IMR-90 (cell line): Measurements from ENCODE around the gene BICD2. TPM values are rescaled to one million over a fixed set of nuclear protein-coding genes. Genes with fewer than 3 reads are reported as not detected.

ENCODE experiments used
- ATAC-seq: fragments of 200-7000 bp; cut with Tn5 transposase; 2 replicates; pipeline ENCODE4 v1.9.1; 2020; ENCODE audit warnings: low read depth, mild to moderate bottlenecking, moderate library complexity
- BruUV-seq: library from RNA; stranded (reverse); fragments of 400-500 nt; replicated peaks from 2 replicates; lab custom pipeline; 2021; lab: Mats Ljungman, UMichigan
- CTCF ChIA-PET: fragments of 300-600 bp; formaldehyde crosslinking; extraction: SDS; loops from one replicate; lab custom pipeline; 2021; ENCODE audit warnings: antibody characterized with exemption; lab: Yijun Ruan, JAX
- POLR2A ChIA-PET: fragments of 300-600 bp; sonication (Branson Sonifier 250); formaldehyde crosslinking; loops from one replicate; lab custom pipeline; 2022; ENCODE audit warnings: antibody characterized with exemption; ENCODE audit not compliant: unreplicated experiment; lab: Charles Lee
- DNase-seq: peaks from one replicate; pipeline ENCODE4 v3.0.0; 2013
- H2AFZ ChIP-seq: replicated peaks from 2 replicates; pipeline ENCODE3; 2013; ENCODE audit warnings: low read length, mild to moderate bottlenecking; ENCODE audit not compliant: poor library complexity
- H2AK5ac ChIP-seq: 2 replicates; pipeline ENCODE4 v1.6.1; 2013; ENCODE audit warnings: low read depth, low read length, inconsistent platforms
- H2AK9ac ChIP-seq: replicated peaks from 2 replicates; pipeline ENCODE3; 2013; ENCODE audit warnings: mild to moderate bottlenecking, low read depth, low read length, moderate library complexity; ENCODE audit not compliant: poor library complexity
- H2BK120ac ChIP-seq: 2 replicates; pipeline ENCODE4 v1.6.1; 2013; ENCODE audit warnings: low read depth, low read length, inconsistent platforms
- H2BK15ac ChIP-seq: 3 replicates; pipeline ENCODE4 v1.6.1; 2013; ENCODE audit warnings: low read depth, low read length, inconsistent platforms
- H2BK20ac ChIP-seq: 2 replicates; pipeline ENCODE4 v1.6.1; 2013; ENCODE audit warnings: low read depth, mild to moderate bottlenecking, inconsistent platforms, low read length, moderate library complexity
- H2BK5ac ChIP-seq: 2 replicates; pipeline ENCODE4 v1.6.1; 2013; ENCODE audit warnings: mild to moderate bottlenecking, low read depth, low read length, inconsistent platforms; ENCODE audit not compliant: poor library complexity, severe bottlenecking
- H3K14ac ChIP-seq: replicated peaks from 2 replicates; pipeline ENCODE4 v1.6.1; 2013; ENCODE audit warnings: low read depth, low read length, inconsistent platforms
- H3K18ac ChIP-seq: 2 replicates; pipeline ENCODE4 v1.6.1; 2013; ENCODE audit warnings: low read depth, low read length, control low read depth
- H3K23ac ChIP-seq: 2 replicates; pipeline ENCODE4 v1.6.1; 2013; ENCODE audit warnings: low read depth, low read length, inconsistent platforms
- H3K27ac ChIP-seq: 2 replicates; pipeline ENCODE4 v1.5.1; 2013; ENCODE audit warnings: mild to moderate bottlenecking, control low read depth, low read length; ENCODE audit not compliant: insufficient read depth
- H3K27me3 ChIP-seq: 2 replicates; pipeline ENCODE4 v1.6.1; 2013; ENCODE audit warnings: low read length; ENCODE audit not compliant: control insufficient read depth, insufficient read depth
- H3K36me3 ChIP-seq: 2 replicates; pipeline ENCODE4 v1.6.1; 2013; ENCODE audit warnings: low read length, mixed read lengths; ENCODE audit not compliant: control insufficient read depth, insufficient read depth
- H3K4ac ChIP-seq: 2 replicates; pipeline ENCODE4 v1.6.1; 2013; ENCODE audit warnings: low read depth, low read length, inconsistent platforms
- H3K4me1 ChIP-seq: 2 replicates; pipeline ENCODE4 v1.6.1; 2013; ENCODE audit warnings: low read length, mixed read lengths; ENCODE audit not compliant: control insufficient read depth, insufficient read depth
- H3K4me2 ChIP-seq: 2 replicates; pipeline ENCODE4 v1.6.1; 2013; ENCODE audit warnings: low read depth, mild to moderate bottlenecking, control low read depth, low read length, moderate library complexity
- H3K4me3 ChIP-seq: 2 replicates; pipeline ENCODE4 v1.5.1; 2013; ENCODE audit warnings: low read depth, mild to moderate bottlenecking, control low read depth, low read length, moderate library complexity; ENCODE audit not compliant: insufficient read depth
- H3K56ac ChIP-seq: 2 replicates; pipeline ENCODE4 v1.6.1; 2013; ENCODE audit warnings: low read length, inconsistent platforms; ENCODE audit not compliant: insufficient read depth; ENCODE audit errors: extremely low read depth
- H3K79me1 ChIP-seq, 2 experiments: 2 replicates each; pipeline ENCODE4 v1.6.1; 2013; ENCODE audit warnings: low read length in 2 of 2, inconsistent platforms in 1 of 2, low read depth in 1 of 2
- H3K9ac ChIP-seq: 2 replicates; pipeline ENCODE4 v1.6.1; 2013; ENCODE audit warnings: low read depth, low read length, control low read depth
- H3K9me1 ChIP-seq: 2 replicates; pipeline ENCODE4 v1.6.1; 2013; ENCODE audit warnings: low read length, inconsistent platforms; ENCODE audit not compliant: insufficient read depth
- H3K9me3 ChIP-seq: 2 replicates; pipeline ENCODE4 v1.6.1; 2013; ENCODE audit warnings: low read length; ENCODE audit not compliant: control insufficient read depth, insufficient read depth
- H4K20me1 ChIP-seq: 2 replicates; pipeline ENCODE4 v1.6.1; 2013; ENCODE audit warnings: low read length, inconsistent platforms; ENCODE audit not compliant: insufficient read depth
- H4K5ac ChIP-seq: 2 replicates; pipeline ENCODE4 v1.6.1; 2013; ENCODE audit warnings: mild to moderate bottlenecking, low read depth, low read length, control low read depth
- H4K8ac ChIP-seq, 2 experiments: 2 replicates each; pipeline ENCODE4 v1.6.1; 2013; ENCODE audit warnings: low read depth in 2 of 2, low read length in 2 of 2, control low read depth in 1 of 2, inconsistent platforms in 1 of 2
- H4K91ac ChIP-seq: 2 replicates; pipeline ENCODE4 v1.6.1; 2013; ENCODE audit warnings: low read depth, low read length, inconsistent platforms; ENCODE audit not compliant: insufficient read depth
- BHLHE40 ChIP-seq: fragments of 150-350 bp; IDR thresholded peaks from 2 replicates; pipeline ENCODE4 v1.6.1; 2016; ENCODE audit warnings: mild to moderate bottlenecking, low read depth, low read length
- CEBPB ChIP-seq: IDR thresholded peaks from 2 replicates; pipeline ENCODE4 v1.6.1; 2012; ENCODE audit warnings: low read depth, low read length, improper control_type of control experiment
- CHD1 ChIP-seq: IDR thresholded peaks from 2 replicates; pipeline ENCODE4 v1.6.1; 2012; ENCODE audit warnings: low read depth, low read length, improper control_type of control experiment
- CTCF ChIP-seq: conservative IDR thresholded peaks from 2 replicates; pipeline ENCODE4 v1.5.1; 2012; ENCODE audit warnings: mild to moderate bottlenecking, low read depth, low read length, improper control_type of control experiment
- ELK1 ChIP-seq: fragments of 150-350 bp; IDR thresholded peaks from 2 replicates; pipeline ENCODE4 v1.6.1; 2016; ENCODE audit warnings: low read depth, mild to moderate bottlenecking, low read length, moderate library complexity, borderline replicate concordance
- FOS ChIP-seq: fragments of 150-350 bp; IDR thresholded peaks from 2 replicates; pipeline ENCODE4 v1.6.1; 2016; ENCODE audit warnings: low read depth, low read length
- MAFK ChIP-seq: IDR thresholded peaks from 2 replicates; pipeline ENCODE4 v1.6.1; 2012; ENCODE audit warnings: low read depth, low read length, improper control_type of control experiment
- MAZ ChIP-seq: IDR thresholded peaks from 2 replicates; pipeline ENCODE4 v1.6.1; 2012; ENCODE audit warnings: low read depth, mild to moderate bottlenecking, low read length, improper control_type of control experiment, moderate library complexity, borderline replicate concordance
- MXI1 ChIP-seq: IDR thresholded peaks from 2 replicates; pipeline ENCODE4 v1.6.1; 2012; ENCODE audit warnings: low read depth, mild to moderate bottlenecking, low read length, moderate library complexity, borderline replicate concordance
- NFE2L2 ChIP-seq: fragments of 150-350 bp; IDR thresholded peaks from 2 replicates; pipeline ENCODE4 v1.6.1; 2016; ENCODE audit warnings: low read depth, mild to moderate bottlenecking, low read length
- POLR2A ChIP-seq: IDR thresholded peaks from 2 replicates; pipeline ENCODE4 v1.6.1; 2012; ENCODE audit warnings: mild to moderate bottlenecking, low read depth, low read length
- RAD21 ChIP-seq: IDR thresholded peaks from 2 replicates; pipeline ENCODE4 v1.6.1; 2012; ENCODE audit warnings: low read length, improper control_type of control experiment
- RCOR1 ChIP-seq: IDR thresholded peaks from 2 replicates; pipeline ENCODE4 v1.6.1; 2012; ENCODE audit warnings: mild to moderate bottlenecking, low read length, improper control_type of control experiment; ENCODE audit not compliant: insufficient replicate concordance
- RFX5 ChIP-seq: IDR thresholded peaks from 2 replicates; pipeline ENCODE4 v1.8.0; 2012; ENCODE audit warnings: low read depth, mild to moderate bottlenecking, low read length, moderate library complexity
- SMC3 ChIP-seq: fragments of 150-350 bp; IDR thresholded peaks from 2 replicates; pipeline ENCODE4 v1.6.1; 2016; ENCODE audit warnings: low read depth, mild to moderate bottlenecking, antibody characterized with exemption, low read length, moderate library complexity
- USF2 ChIP-seq: fragments of 150-350 bp; IDR thresholded peaks from 2 replicates; pipeline ENCODE4 v1.6.1; 2017; ENCODE audit warnings: mild to moderate bottlenecking, antibody characterized with exemption, low read length, low read depth
- WGBS, 2 experiments: methylation state at CpG; one replicate each; pipeline versions ENCODE4 v1.1.5 to v1.1.7; 2013; ENCODE audit warnings: missing lambda C conversion rate in 2 of 2; ENCODE audit not compliant: insufficient read length in 1 of 2; ENCODE audit errors: extremely low coverage in 2 of 2; 5-methylcytosine and 5-hydroxymethylcytosine counted together
- dilution Hi-C: fragments of 300-500 bp; cut with HindIII; formaldehyde crosslinking; loops from one replicate; pipeline ENCODE4 v1.14.3; 2018; ENCODE audit warnings: low sequenced_read_pairs; ENCODE audit not compliant: unreplicated experiment
- in situ Hi-C: fragments of 300-500 bp; cut with MboI; formaldehyde crosslinking; loops from 3 replicates; pipeline ENCODE4 v1.14.3; 2019; ENCODE audit warnings: low sequenced_read_pairs, inconsistent platforms, mixed read lengths
- intact Hi-C: fragments of 100-400 bp; cut with micrococcal nuclease; formaldehyde crosslinking; loops from 2 replicates; pipeline ENCODE4 v1.10.0; 2022
- polyA plus RNA-seq, 3 experiments: library from polyadenylated mRNA; depleted of rRNA; stranded (reverse); fragments of >200 nt; gene quantifications; 2 replicates each; pipeline ENCODE4 v1.2.3, GENCODE V29; 2012; ENCODE audit warnings: low replicate concordance in 1 of 3
- total RNA-seq: library from RNA; depleted of rRNA; stranded (reverse); fragments of >200 nt; gene quantifications from 2 replicates; pipeline ENCODE4 v1.2.3, GENCODE V29; 2012

The BICD2 gene
- total and polyA plus RNA-seq, 2 of the 4 experiments (the other 2 are of a cell fraction): 21.5 to 35.7 TPM

GRCh38 chr9:92685022-92685421, 79.6 kb downstream of the BICD2 start:
- no peak overlapping the region for H2BK120ac ChIP-seq
- H3K14ac ChIP-seq: no peak overlapping the region
- no peaks in the 10 kb centered on the region for H3K36me3 ChIP-seq
- no peaks in the 10 kb centered on the region for H3K79me1 ChIP-seq
- H3K9ac ChIP-seq: no peak overlapping the region
- no peak overlapping the region for H3K4me3 ChIP-seq
- no peak overlapping the region for H3K27ac ChIP-seq
- ChIA-PET CTCF (no interaction called here), POLR2A (interaction anchor here (0.6 kb wide), 1 partner anchor 362 kb away, joined by 3 read pairs; no protein-coding TSS in a partner anchor)
- H2BK15ac ChIP-seq: no peak overlapping the region
- no peak overlapping the region for H3K18ac ChIP-seq
- no CpG with 5 or more reads among the region's 5 CpGs for WGBS, 2 experiments
- no peak overlapping the region for H3K56ac ChIP-seq
- H4K5ac ChIP-seq: no peak overlapping the region
- H2AK9ac ChIP-seq: no peak overlapping the region
- H3K9me1 ChIP-seq: no peaks in the 10 kb centered on the region; the same call in 1 of the 2 replicates
- no peak overlapping the region for H3K23ac ChIP-seq
- H3K4ac ChIP-seq: no peak overlapping the region
- DNase-seq: no peak
- H3K4me2 ChIP-seq: no peak overlapping the region
- H2AFZ ChIP-seq: no peak overlapping the region
- no peak overlapping the region for H2AK5ac ChIP-seq
- H2BK20ac ChIP-seq: no peak overlapping the region
- in situ Hi-C loops: no loop called here
- H3K4me1 ChIP-seq: peaks cover 2% of the 10 kb centered on the region; the same call in 1 of the 2 replicates
- BruUV-seq: no TSS peak
- intact Hi-C loops: no loop called here
- dilution Hi-C loops: no loop called here
- no peak overlapping the region for H2BK5ac ChIP-seq
- no peak for TF ChIP-seq CHD1
- no peak for TF ChIP-seq CTCF
- TF ChIP-seq MAZ: no peak
- TF ChIP-seq MAFK: no peak
- no peak for TF ChIP-seq NFE2L2
- no peak for TF ChIP-seq RCOR1
- TF ChIP-seq SMC3: no peak
- TF ChIP-seq MXI1: no peak
- no peak for TF ChIP-seq CEBPB
- no peak for TF ChIP-seq POLR2A
- TF ChIP-seq BHLHE40: no peak
- no peak for TF ChIP-seq FOS
- no peak for TF ChIP-seq USF2
- TF ChIP-seq ELK1: no peak
- no peak for TF ChIP-seq RFX5
- no peak for TF ChIP-seq RAD21
- no peak overlapping the region for H4K8ac ChIP-seq
- H4K91ac ChIP-seq: no peak overlapping the region
- no peaks in the 10 kb centered on the region for H3K9me3 ChIP-seq
- ATAC-seq: no peak
- H4K20me1 ChIP-seq: no peaks in the 10 kb centered on the region
- H3K27me3 ChIP-seq: no peaks in the 10 kb centered on the region
